Ishikawa (cell line): ENCODE results near the gene ATAD3B.

ENCODE experiments used
- CEBPB ChIP-seq: IDR thresholded peaks from 2 replicates; pipeline ENCODE4 v1.6.1; 2012
- CREB1 ChIP-seq: IDR thresholded peaks from 2 replicates; pipeline ENCODE4 v1.6.1; 2012; ENCODE audit warnings: low read depth
- EGR1 ChIP-seq: IDR thresholded peaks from 2 replicates; pipeline ENCODE4 v1.6.1; 2012
- EP300 ChIP-seq: IDR thresholded peaks from 2 replicates; pipeline ENCODE4 v1.6.1; 2012; ENCODE audit warnings: borderline replicate concordance
- FOXM1 ChIP-seq: IDR thresholded peaks from 2 replicates; pipeline ENCODE4 v1.6.1; 2012; ENCODE audit warnings: low read depth, borderline replicate concordance
- RAD21 ChIP-seq: IDR thresholded peaks from 2 replicates; pipeline ENCODE4 v1.6.1; 2012; ENCODE audit warnings: low read depth
- TAF1 ChIP-seq: IDR thresholded peaks from 2 replicates; pipeline ENCODE4 v1.6.1; 2012; ENCODE audit warnings: low read depth, mild to moderate bottlenecking
- TEAD4 ChIP-seq: IDR thresholded peaks from 2 replicates; pipeline ENCODE4 v1.6.1; 2012
- ZBTB7A ChIP-seq: IDR thresholded peaks from 2 replicates; pipeline ENCODE4 v1.6.1; 2012; ENCODE audit warnings: low read depth
- TF ChIP-seq, protein P1 (sequence below): IDR thresholded peaks from 2 replicates; pipeline ENCODE4 v1.6.1; 2012; ENCODE audit warnings: low read depth, mild to moderate bottlenecking
- TF ChIP-seq, protein P2 (sequence below): IDR thresholded peaks from 2 replicates; pipeline ENCODE4 v1.6.1; 2012
- TF ChIP-seq, protein P3 (sequence below): IDR thresholded peaks from 2 replicates; pipeline ENCODE4 v1.6.1; 2012

DNA sequence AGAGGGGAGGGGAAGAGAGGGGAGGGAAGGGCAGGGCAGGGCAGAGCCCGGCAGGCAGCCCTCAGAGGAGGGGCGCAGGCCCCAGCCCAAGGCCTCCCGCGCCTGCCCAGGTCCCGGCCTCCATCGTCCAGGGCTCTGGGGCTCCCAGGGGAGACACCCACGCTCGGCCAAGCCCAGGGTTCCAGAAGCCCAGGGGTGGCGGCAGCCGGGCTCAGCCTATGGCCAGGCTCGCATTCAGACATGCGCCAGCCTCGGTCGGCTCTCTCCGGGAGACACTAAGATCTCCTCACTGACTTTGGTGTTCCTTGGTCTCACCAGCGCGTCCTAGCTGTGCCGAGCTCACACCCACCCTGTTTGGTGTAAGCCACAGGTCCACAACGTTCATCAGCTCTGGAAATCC, 43.4 kb upstream of the ATAD3B start:
- no peak for TF ChIP-seq RAD21
- TF ChIP-seq, protein P1, sequence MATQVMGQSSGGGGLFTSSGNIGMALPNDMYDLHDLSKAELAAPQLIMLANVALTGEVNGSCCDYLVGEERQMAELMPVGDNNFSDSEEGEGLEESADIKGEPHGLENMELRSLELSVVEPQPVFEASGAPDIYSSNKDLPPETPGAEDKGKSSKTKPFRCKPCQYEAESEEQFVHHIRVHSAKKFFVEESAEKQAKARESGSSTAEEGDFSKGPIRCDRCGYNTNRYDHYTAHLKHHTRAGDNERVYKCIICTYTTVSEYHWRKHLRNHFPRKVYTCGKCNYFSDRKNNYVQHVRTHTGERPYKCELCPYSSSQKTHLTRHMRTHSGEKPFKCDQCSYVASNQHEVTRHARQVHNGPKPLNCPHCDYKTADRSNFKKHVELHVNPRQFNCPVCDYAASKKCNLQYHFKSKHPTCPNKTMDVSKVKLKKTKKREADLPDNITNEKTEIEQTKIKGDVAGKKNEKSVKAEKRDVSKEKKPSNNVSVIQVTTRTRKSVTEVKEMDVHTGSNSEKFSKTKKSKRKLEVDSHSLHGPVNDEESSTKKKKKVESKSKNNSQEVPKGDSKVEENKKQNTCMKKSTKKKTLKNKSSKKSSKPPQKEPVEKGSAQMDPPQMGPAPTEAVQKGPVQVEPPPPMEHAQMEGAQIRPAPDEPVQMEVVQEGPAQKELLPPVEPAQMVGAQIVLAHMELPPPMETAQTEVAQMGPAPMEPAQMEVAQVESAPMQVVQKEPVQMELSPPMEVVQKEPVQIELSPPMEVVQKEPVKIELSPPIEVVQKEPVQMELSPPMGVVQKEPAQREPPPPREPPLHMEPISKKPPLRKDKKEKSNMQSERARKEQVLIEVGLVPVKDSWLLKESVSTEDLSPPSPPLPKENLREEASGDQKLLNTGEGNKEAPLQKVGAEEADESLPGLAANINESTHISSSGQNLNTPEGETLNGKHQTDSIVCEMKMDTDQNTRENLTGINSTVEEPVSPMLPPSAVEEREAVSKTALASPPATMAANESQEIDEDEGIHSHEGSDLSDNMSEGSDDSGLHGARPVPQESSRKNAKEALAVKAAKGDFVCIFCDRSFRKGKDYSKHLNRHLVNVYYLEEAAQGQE: no peak
- TF ChIP-seq, protein P2, sequence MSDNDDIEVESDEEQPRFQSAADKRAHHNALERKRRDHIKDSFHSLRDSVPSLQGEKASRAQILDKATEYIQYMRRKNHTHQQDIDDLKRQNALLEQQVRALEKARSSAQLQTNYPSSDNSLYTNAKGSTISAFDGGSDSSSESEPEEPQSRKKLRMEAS: no peak
- no peak for TF ChIP-seq TEAD4
- TF ChIP-seq CEBPB: no peak
- no peak for TF ChIP-seq EP300
- no peak for TF ChIP-seq TAF1
- TF ChIP-seq EGR1: no peak
- TF ChIP-seq, protein P3, sequence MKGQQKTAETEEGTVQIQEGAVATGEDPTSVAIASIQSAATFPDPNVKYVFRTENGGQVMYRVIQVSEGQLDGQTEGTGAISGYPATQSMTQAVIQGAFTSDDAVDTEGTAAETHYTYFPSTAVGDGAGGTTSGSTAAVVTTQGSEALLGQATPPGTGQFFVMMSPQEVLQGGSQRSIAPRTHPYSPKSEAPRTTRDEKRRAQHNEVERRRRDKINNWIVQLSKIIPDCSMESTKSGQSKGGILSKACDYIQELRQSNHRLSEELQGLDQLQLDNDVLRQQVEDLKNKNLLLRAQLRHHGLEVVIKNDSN: no peak
- no peak for TF ChIP-seq FOXM1
- TF ChIP-seq ZBTB7A: no peak
- TF ChIP-seq CREB1: no peak
